Neural crest cell (in vitro differentiated cells): ENCODE measurements around the gene FRMD4A. TPM values are rescaled to one million over a fixed set of nuclear protein-coding genes. Genes with fewer than 3 reads are reported as not detected.

ENCODE experiments used
- DNase-seq: peaks from one replicate; pipeline ENCODE4 v3.0.0; 2021; ENCODE audit warnings: low read depth, mixed read lengths, low spot score
- H3K27ac Mint-ChIP-seq: one replicate; pipeline ENCODE4 v1.8.0; 2021; ENCODE audit warnings: mild to moderate bottlenecking, mixed read lengths; ENCODE audit not compliant: unreplicated experiment
- H3K27me3 Mint-ChIP-seq: 2 replicates; pipeline ENCODE4 v1.8.0; 2021; ENCODE audit warnings: low read depth, mild to moderate bottlenecking, mixed read lengths
- H3K36me3 Mint-ChIP-seq: 2 replicates; pipeline ENCODE4 v1.8.0; 2021; ENCODE audit warnings: low read depth, mild to moderate bottlenecking, mixed read lengths
- H3K4me1 Mint-ChIP-seq: 2 replicates; pipeline ENCODE4 v1.8.0; 2021; ENCODE audit warnings: mixed read lengths
- H3K4me3 Mint-ChIP-seq: one replicate; pipeline ENCODE4 v1.8.0; 2021; ENCODE audit warnings: mild to moderate bottlenecking, mixed read lengths
- H3K9me3 Mint-ChIP-seq: 2 replicates; pipeline ENCODE4 v1.8.0; 2021; ENCODE audit warnings: mixed read lengths
- total RNA-seq: library from RNA; stranded (reverse); gene quantifications from 2 replicates; pipeline ENCODE4 v1.2.1, GENCODE V29; 2021
- TF ChIP-seq, protein P1 (sequence below): fragments of 200-600 bp; sonication (generic); conservative IDR thresholded peaks from 2 replicates; pipeline ENCODE4 v1.5.0; 2021; ENCODE audit warnings: antibody characterized with exemption, mild to moderate bottlenecking

Gene FRMD4A
- total RNA-seq, 1 donor from 2014 or later = 65.3 TPM

DNA sequence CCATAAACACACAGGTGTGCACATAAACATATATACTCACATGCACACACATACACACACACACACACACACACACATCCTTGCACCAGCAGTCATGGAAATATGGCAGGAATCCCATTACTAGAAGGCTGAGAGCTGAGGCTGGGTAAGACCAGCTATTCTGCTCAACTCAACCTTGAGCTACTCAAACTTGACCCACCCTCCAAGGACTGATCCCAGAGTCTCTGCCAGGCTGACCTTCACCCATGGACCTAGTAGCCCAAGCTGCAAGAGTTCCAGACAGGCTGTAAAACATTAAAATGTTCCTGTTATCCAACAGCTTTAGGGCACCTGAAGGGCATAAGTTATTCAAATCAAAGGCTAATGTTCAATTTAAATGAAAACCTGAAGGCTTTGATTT is 134.6 kb downstream of the FRMD4A start:
- Mint-ChIP-seq H3K4me1 (peaks cover 9% of the 10 kb centered on the region), H3K4me3 (no peak overlapping the region), H3K9me3 (no peaks in the 10 kb centered on the region), H3K27me3 (peaks cover 4% of the 10 kb centered on the region), H3K36me3 (no peaks in the 10 kb centered on the region), H3K27ac (no peak overlapping the region)
- DNase-seq = no peak
- TF ChIP-seq, protein P1, sequence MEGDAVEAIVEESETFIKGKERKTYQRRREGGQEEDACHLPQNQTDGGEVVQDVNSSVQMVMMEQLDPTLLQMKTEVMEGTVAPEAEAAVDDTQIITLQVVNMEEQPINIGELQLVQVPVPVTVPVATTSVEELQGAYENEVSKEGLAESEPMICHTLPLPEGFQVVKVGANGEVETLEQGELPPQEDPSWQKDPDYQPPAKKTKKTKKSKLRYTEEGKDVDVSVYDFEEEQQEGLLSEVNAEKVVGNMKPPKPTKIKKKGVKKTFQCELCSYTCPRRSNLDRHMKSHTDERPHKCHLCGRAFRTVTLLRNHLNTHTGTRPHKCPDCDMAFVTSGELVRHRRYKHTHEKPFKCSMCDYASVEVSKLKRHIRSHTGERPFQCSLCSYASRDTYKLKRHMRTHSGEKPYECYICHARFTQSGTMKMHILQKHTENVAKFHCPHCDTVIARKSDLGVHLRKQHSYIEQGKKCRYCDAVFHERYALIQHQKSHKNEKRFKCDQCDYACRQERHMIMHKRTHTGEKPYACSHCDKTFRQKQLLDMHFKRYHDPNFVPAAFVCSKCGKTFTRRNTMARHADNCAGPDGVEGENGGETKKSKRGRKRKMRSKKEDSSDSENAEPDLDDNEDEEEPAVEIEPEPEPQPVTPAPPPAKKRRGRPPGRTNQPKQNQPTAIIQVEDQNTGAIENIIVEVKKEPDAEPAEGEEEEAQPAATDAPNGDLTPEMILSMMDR = no peak

DNA sequence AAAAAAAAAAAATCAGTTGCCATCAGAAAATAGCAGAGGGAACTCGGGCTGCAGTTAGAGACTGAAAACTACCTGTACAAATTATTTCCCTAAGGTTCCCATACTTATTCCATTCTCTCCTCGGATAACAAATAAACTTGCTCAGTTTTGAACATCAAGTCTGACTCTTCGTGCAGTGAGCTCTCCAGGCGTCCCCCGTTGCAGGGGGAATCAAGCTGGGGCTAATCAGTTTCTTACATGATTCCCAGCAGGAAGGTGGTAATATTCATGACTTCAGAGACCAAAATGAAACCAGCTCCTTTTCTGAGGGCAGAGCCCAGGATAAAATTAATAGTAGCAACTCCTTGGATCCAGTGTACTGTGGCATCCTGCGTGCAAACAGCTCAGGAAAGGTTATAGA is 135.3 kb downstream of the FRMD4A start:
- Mint-ChIP-seq H3K4me1 (peaks cover 15% of the 10 kb centered on the region), H3K36me3 (no peaks in the 10 kb centered on the region), H3K27me3 (peaks cover 4% of the 10 kb centered on the region), H3K27ac (no peak overlapping the region), H3K9me3 (no peaks in the 10 kb centered on the region), H3K4me3 (no peak overlapping the region)
- TF ChIP-seq, protein P1 = no peak
- no peak for DNase-seq

DNA sequence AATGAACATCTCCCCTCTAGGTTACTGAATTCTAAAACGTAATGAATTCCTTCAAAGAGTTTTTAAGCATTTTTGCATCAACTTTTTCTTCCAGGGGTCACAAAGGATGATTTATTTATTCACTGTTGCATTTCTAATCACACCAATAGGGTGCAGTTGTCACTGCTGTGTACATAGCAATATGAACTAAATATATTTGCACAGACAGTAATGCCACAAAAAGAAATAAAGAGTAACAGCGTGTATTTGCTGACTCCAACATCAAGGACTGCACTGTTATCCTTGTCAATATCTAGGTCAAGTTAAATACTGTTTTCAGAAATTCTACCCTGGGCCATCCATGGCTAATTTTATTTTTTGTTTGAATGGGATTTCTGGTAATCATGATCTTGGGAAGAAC is 138.0 kb downstream of the FRMD4A start:
- H3K27me3 Mint-ChIP-seq = peaks cover 4% of the 10 kb centered on the region

DNA sequence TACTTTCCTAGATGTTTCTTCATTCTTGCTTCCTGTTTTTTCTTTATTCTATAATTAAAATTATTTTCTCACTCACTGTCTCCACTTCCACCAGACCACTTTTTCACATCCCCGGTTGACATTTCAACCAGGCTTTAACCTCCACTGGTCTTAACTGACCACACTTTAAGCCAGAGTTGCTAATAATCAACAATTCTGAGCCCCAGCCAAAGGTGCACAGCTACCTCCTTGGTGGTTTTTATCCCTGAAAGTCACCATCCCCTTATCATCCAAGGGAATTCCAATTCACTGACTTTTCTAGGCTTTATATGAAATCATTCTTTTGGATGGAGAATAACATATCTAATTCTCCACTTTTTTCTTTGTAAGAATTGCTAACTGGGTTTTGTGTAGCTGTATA is 138.9 kb downstream of the FRMD4A start:
- no peak overlapping the region for H3K27ac Mint-ChIP-seq
- TF ChIP-seq, protein P1 = no peak
- peaks cover 26% of the 10 kb centered on the region for H3K4me1 Mint-ChIP-seq
- H3K9me3 Mint-ChIP-seq = no peaks in the 10 kb centered on the region
- peaks cover 4% of the 10 kb centered on the region for H3K27me3 Mint-ChIP-seq
- no peaks in the 10 kb centered on the region for H3K36me3 Mint-ChIP-seq
- H3K4me3 Mint-ChIP-seq = no peak overlapping the region
- no peak for DNase-seq

More for the DNA sequence above, 138.0 kb downstream of the FRMD4A start:
- peaks cover 22% of the 10 kb centered on the region for H3K4me1 Mint-ChIP-seq
- no peaks in the 10 kb centered on the region for H3K9me3 Mint-ChIP-seq
- no peak overlapping the region for H3K4me3 Mint-ChIP-seq
- TF ChIP-seq, protein P1 = no peak
- DNase-seq = no peak
- no peaks in the 10 kb centered on the region for H3K36me3 Mint-ChIP-seq
- no peak overlapping the region for H3K27ac Mint-ChIP-seq

DNA sequence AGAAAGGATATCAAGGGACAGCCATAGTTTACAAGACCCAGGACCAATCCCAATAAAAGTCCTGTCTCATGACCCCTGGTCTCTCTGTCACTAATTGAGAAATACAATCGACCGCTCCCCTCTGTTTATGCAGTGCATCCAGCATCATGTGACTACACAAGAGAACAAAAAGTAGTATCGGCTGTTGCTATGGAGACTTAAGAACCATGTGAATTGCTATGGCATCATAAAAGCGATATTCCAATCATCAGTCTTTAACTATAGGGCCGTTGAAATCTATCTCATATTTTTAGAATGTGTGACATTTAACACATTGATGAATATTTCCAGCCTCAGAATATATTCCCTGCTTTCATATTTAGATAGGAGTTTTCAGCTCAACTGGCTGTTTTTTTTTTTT is 139.3 kb downstream of the FRMD4A start:
- Mint-ChIP-seq H3K4me3 (peak overlapping the region; percentile 1), H3K9me3 (no peaks in the 10 kb centered on the region), H3K36me3 (no peaks in the 10 kb centered on the region), H3K27ac (no peak overlapping the region), H3K27me3 (peaks cover 4% of the 10 kb centered on the region), H3K4me1 (peaks cover 27% of the 10 kb centered on the region)
- DNase-seq = no peak
- TF ChIP-seq, protein P1 = no peak

DNA sequence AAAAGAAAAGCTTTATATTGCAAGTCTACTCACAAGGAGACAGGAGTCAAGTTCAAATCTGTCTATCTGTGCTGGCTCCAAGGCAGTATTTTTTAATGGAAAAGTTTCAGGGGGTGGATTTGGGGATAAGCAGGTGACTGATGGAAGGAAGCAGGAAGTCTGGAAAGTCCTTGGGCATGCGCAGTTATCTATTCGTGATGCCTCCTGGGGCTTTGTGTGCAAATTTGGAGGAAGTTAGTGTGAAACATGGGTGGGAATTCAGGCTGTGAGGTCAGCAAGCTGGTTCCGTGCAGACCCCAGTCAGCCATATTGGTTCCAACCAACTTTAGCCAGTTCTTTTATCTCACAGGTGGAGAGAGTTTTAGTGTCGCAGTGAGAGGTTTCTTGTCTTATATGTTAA is 140.0 kb downstream of the FRMD4A start:
- DNase-seq = no peak
- TF ChIP-seq, protein P1 = no peak
- Mint-ChIP-seq H3K4me1 (peaks cover 34% of the 10 kb centered on the region), H3K4me3 (no peak overlapping the region), H3K27ac (no peak overlapping the region), H3K27me3 (no peaks in the 10 kb centered on the region), H3K9me3 (peaks cover 5% of the 10 kb centered on the region), H3K36me3 (no peaks in the 10 kb centered on the region)
